Articular chondrocyte of knee joint (primary cell): Measurements from ENCODE around the gene PDPR. TPM values are rescaled to one million over a fixed set of nuclear protein-coding genes. Genes with fewer than 3 reads are reported as not detected.

Source experiments
- small RNA-seq: library from RNA; depleted of rRNA; stranded (forward); fragments of <200 nt; gene quantifications from one replicate; pipeline ENCODE3, GENCODE V24; 2012
- total RNA-seq: library from RNA; depleted of rRNA; stranded (reverse); fragments of >200 nt; gene quantifications from 2 replicates; pipeline ENCODE4 v1.2.3, GENCODE V29; 2012

The PDPR gene
- 22.9 and 28.2 TPM in 2 replicates for total RNA-seq

DNA sequence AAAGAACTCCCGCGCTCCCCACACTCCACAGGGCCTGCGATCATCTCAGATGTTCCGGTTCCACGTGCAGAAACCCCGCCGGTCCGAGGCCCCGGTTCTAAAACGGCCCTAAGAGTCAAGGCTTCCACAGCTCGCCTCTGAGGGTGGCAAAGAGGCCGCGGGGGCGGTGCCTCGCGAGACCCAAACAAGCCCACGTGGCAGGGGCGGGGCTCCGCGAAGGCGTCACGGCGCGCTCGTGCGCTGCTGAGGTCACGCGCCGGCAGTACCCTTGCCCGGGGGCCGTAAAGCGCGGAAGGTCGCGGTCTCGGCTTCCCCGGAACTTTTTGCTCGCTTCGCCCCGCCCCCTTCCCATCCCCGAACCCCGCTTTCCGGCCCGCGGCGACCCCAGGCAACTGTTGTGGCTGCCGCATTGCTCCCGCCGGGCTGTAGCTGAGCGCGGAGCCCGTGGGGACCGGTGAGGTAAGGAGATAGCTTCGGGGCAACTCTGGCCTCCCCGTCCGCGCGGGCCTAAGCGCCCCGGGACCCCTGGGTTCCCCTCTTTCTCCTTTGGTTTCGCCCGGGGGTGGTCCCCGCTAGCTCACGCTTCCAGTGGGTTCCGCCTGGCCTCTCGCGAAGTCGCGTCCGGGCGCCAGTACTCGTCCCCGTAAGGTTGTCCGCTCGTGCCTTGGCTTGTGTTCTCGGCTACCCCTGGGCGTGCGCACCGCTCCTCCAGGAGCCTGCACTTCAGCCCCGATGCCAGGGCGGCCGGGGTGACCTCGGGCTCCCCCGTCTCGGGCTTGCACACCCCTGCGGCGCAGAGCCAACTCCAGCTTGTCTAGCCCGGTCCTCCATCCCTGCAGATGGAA, at the start of gene PDPR:
Gene PDPR (plus strand): TSS at position 351 of the 845 bp plus-strand sequence. CDS start 6,161 bp downstream, outside the sequence.

DNA sequence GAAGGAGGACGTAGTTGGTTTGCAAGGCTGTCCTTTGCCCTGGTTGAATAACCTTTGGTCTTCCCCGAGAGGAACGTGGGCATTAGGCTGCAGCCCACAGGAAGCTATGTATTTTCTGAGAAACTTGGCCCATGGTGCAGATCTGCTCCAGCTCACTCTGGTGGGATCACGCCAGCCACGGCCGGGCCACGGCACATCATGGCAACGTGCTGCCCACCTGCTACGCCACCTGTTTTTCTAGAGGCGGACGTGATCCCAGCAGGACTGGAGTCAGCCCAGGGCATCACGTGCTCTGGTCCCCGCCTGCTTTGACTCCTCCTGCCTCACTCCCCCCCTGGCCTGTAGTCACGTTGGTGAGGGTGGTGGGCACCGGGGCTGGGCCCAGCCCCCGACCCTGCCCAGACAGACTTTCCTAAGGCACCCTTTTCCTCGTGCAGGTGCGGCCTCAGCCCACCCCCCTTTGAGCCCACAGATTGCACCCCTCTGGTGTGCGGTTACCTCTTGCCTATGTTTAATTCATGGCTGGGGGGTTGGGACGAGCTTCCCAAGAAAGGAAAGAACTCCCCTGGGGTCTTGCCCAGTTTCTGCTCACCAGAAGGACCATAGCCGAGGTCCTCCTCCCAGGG, 59.2 kb downstream of the PDPR start, which contains the start of gene CLEC18C:
Gene CLEC18C (plus strand): TSS at position 576 of the 626 bp plus-strand sequence. CDS start 492 bp downstream, outside the sequence.

Small RNA genes lying within 50 kb of the gene (small RNA-seq; reads per million reads assigned to genes)
- gene AC009060.2 = not detected

Other genes with a start within 250 kb of the PDPR start
- gene CLEC18A, start 163.0 kb upstream of the PDPR start, total RNA-seq = 0.65 and 0.86 TPM in 2 replicates
- gene CLEC18C, start 59.5 kb downstream of the PDPR start, total RNA-seq = 0.13 and 0.22 TPM in 2 replicates
- 24.3 and 25.1 TPM in 2 replicates for gene EXOSC6, start 137.6 kb downstream of the PDPR start, total RNA-seq
- gene AARS1, start 175.2 kb downstream of the PDPR start, total RNA-seq = 103 and 115 TPM in 2 replicates
- gene DDX19B, start 184.9 kb downstream of the PDPR start, total RNA-seq = 34.8 and 36.3 TPM in 2 replicates
- gene DDX19A, start 232.6 kb downstream of the PDPR start, total RNA-seq = 36.7 and 36.8 TPM in 2 replicates